ENCODE data around the gene PCSK7.
A peak's percentile ranks its signal among the peaks of the same experiment; 100 is the strongest.

Gene PCSK7

DNA sequence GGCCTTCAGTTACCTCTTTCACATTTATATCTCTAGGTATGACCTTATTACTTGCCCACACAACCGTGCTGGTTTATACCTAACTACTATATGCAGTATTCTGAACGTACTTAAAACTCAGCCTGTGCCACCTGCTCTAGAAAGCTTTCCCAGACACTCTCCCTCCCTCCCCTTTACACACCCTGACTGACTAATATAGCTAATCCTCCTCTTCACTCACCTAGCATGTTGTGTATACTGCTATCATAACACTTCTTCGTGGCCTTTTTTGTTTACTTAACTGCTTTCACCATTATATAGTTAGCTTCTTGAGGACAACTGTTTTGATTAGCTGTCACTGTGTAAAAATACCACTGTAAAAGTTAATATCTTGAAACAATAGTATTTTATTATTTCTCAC, 24.1 kb upstream of the PCSK7 start:
- peaks cover 25% of the 10 kb centered on the region for H3K36me3 Mint-ChIP-seq
- H3K9me3 Mint-ChIP-seq, result no peaks in the 10 kb centered on the region
- H3K4me3 Mint-ChIP-seq, result no peak overlapping the region
- no peaks in the 10 kb centered on the region for H3K4me1 Mint-ChIP-seq
- H3K27ac Mint-ChIP-seq, result no peak overlapping the region
- no peaks in the 10 kb centered on the region for H3K27me3 Mint-ChIP-seq
- no peak for ATAC-seq (ENCODE audit: low read depth)
- no peak for DNase-seq (ENCODE audit: low spot score in 2 of 2)

GRCh38 chr11:117251506-117251905, 19.6 kb upstream of the PCSK7 start:
- peaks cover 38% of the 10 kb centered on the region for H3K36me3 Mint-ChIP-seq
- ATAC-seq (ENCODE audit: low read depth) (no peak), DNase-seq (ENCODE audit: low spot score in 2 of 2) (no peak)
- H3K9me3 Mint-ChIP-seq, result no peaks in the 10 kb centered on the region
- no peak overlapping the region for H3K4me3 Mint-ChIP-seq
- H3K27me3 Mint-ChIP-seq, result no peaks in the 10 kb centered on the region
- no peak overlapping the region for H3K27ac Mint-ChIP-seq
- no peaks in the 10 kb centered on the region for H3K4me1 Mint-ChIP-seq

DNA sequence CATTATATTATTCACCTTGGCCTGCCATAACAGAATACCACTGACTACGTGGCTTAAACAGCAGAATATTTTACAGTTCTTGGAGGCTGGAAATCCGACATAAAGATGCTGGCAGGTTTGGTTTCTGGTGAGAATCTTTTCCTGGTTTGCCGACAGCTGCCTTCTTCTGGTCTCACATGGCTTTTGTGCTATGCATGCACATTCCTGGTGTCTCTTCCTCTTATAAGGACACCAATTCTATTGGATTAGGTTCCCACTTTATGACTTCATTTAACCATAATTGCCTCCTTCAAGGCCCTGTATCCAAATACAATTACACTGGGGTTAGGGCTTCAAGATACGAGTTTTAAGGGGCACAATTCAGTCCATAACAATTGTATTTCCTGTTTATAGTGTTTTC, 17.7 kb upstream of the PCSK7 start:
- no peaks in the 10 kb centered on the region for H3K27me3 Mint-ChIP-seq
- H3K36me3 Mint-ChIP-seq, result peaks cover 33% of the 10 kb centered on the region
- no peaks in the 10 kb centered on the region for H3K4me1 Mint-ChIP-seq
- ATAC-seq (ENCODE audit: low read depth) (no peak), DNase-seq (ENCODE audit: low spot score in 2 of 2) (no peak)
- H3K27ac Mint-ChIP-seq, result no peak overlapping the region
- no peak overlapping the region for H3K4me3 Mint-ChIP-seq
- H3K9me3 Mint-ChIP-seq, result no peaks in the 10 kb centered on the region

DNA sequence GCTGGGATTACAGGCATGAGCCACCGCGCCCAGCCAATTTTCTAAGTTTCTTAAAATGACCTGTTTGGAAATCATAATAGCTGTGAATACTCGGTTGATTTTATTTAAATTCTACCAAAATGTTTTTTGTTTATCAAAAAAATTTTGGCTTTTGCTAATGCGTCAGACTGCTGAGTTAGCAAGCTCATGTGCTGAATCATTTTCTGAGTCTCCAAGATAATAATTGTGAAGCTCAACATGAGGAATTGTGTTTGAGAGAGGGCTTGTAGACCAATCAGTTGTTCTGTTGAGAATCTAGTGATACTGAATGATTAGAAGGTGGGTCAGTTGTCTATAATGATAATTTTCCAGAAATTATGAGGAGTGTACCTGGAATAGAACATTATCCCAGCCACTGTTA, 16.5 kb upstream of the PCSK7 start:
- Mint-ChIP-seq H3K4me1 (no peaks in the 10 kb centered on the region), H3K27me3 (no peaks in the 10 kb centered on the region), H3K9me3 (no peaks in the 10 kb centered on the region), H3K4me3 (no peak overlapping the region), H3K36me3 (peaks cover 32% of the 10 kb centered on the region), H3K27ac (no peak overlapping the region)
- ATAC-seq (ENCODE audit: low read depth) (no peak), DNase-seq (ENCODE audit: low spot score in 2 of 2) (no peak)

GRCh38 chr11:117239295-117239694, 7.4 kb upstream of the PCSK7 start:
- H3K36me3 Mint-ChIP-seq, result peaks cover 15% of the 10 kb centered on the region
- H3K27me3 Mint-ChIP-seq, result no peaks in the 10 kb centered on the region

GRCh38 chr11:117238221-117238620, 6.3 kb upstream of the PCSK7 start:
- peaks cover 12% of the 10 kb centered on the region for H3K36me3 Mint-ChIP-seq
- no peaks in the 10 kb centered on the region for H3K27me3 Mint-ChIP-seq
- peaks cover 8% of the 10 kb centered on the region for H3K4me1 Mint-ChIP-seq
- DNase-seq (ENCODE audit: low spot score in 2 of 2), result no peak
- no peak overlapping the region for H3K4me3 Mint-ChIP-seq
- H3K9me3 Mint-ChIP-seq, result no peaks in the 10 kb centered on the region
- no peak for ATAC-seq (ENCODE audit: low read depth)
- no peak overlapping the region for H3K27ac Mint-ChIP-seq

More at GRCh38 chr11:117239295-117239694, 7.4 kb upstream of the PCSK7 start:
- ATAC-seq (ENCODE audit: low read depth) (no peak), DNase-seq (ENCODE audit: low spot score in 2 of 2) (no peak)
- Mint-ChIP-seq H3K9me3 (no peaks in the 10 kb centered on the region), H3K27ac (no peak overlapping the region), H3K4me3 (no peak overlapping the region), H3K4me1 (peaks cover under 1% of the 10 kb centered on the region)

- ATAC-seq (ENCODE audit: low read depth) (no peak), DNase-seq (ENCODE audit: low spot score in 2 of 2) (no peak)
- H3K27ac Mint-ChIP-seq, result peak overlapping the region; percentile 97
- peaks cover 13% of the 10 kb centered on the region for H3K36me3 Mint-ChIP-seq
- peak overlapping the region; percentile 91 for H3K4me3 Mint-ChIP-seq
- H3K27me3 Mint-ChIP-seq, result no peaks in the 10 kb centered on the region
- H3K4me1 Mint-ChIP-seq, result peaks cover 37% of the 10 kb centered on the region
- H3K9me3 Mint-ChIP-seq, result no peaks in the 10 kb centered on the region
Observed at GRCh38 chr11:117232911-117233409, 1.1 kb upstream of the PCSK7 start.

DNA sequence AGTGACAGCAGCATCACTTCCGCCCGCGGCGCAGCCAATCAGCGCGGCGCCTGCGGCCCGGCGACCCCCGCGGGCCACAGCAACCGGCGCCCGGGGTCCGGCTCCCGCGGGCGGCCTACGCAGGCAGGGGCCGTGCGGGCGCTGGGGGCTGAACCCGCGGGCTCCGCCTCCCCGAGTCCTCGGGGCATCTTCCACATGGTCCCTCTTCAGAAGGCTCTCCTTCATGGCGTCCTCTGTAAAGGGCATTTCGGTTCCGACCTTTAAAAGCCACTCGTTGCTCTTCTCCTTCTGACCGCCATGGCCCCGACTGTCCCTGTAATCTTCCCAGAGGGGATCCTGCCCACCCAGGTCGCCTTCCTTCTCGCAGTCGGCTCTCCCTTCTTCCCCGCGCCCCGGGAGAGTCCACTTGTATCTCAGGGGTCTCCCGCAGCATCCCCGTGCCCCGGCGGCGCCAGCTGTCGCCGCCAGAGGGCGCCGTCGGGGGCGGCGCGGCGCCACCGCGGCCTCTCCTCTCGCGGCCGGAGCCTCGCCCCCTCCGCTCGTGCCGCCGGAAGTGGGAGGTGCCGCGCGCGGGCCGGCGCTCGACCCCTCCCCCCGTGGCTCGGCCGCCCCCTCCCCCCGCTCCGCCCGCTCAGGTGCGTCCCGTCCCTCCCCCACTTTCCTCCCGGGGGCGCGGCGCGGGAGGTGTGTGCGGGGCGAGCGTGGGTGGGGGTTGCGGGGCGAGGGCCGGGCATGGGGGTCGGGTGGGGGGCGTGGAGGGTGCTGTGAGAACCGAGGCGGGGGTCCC, 412 bp upstream of the PCSK7 start, which contains the start of gene RNF214:
Gene RNF214, plus strand, starts transcription at position 580 of the 787 bp plus-strand sequence. CDS start 1,602 bp downstream, outside the sequence.
- Mint-ChIP-seq H3K27me3 (no peaks in the 10 kb centered on the region), H3K9me3 (no peaks in the 10 kb centered on the region), H3K4me1 (peaks cover 37% of the 10 kb centered on the region), H3K36me3 (peaks cover 14% of the 10 kb centered on the region), H3K4me3 (peak within 1 kb of the TSS; percentile 99), H3K27ac (peak within 1 kb of the TSS; percentile 97)
- ATAC-seq (ENCODE audit: low read depth) (peak; percentile 80), DNase-seq (ENCODE audit: low spot score in 2 of 2) (peak; percentile 73 to 74)

GRCh38 chr11:117230999-117231841, 653 bp downstream of the PCSK7 start:
- Mint-ChIP-seq H3K4me3 (peak overlapping the region; percentile 99), H3K9me3 (no peaks in the 10 kb centered on the region), H3K27ac (peak overlapping the region; percentile 97), H3K36me3 (peaks cover 22% of the 10 kb centered on the region), H3K27me3 (no peaks in the 10 kb centered on the region), H3K4me1 (peaks cover 42% of the 10 kb centered on the region)
- ATAC-seq (ENCODE audit: low read depth) (no peak), DNase-seq (ENCODE audit: low spot score in 2 of 2) (no peak)

DNA sequence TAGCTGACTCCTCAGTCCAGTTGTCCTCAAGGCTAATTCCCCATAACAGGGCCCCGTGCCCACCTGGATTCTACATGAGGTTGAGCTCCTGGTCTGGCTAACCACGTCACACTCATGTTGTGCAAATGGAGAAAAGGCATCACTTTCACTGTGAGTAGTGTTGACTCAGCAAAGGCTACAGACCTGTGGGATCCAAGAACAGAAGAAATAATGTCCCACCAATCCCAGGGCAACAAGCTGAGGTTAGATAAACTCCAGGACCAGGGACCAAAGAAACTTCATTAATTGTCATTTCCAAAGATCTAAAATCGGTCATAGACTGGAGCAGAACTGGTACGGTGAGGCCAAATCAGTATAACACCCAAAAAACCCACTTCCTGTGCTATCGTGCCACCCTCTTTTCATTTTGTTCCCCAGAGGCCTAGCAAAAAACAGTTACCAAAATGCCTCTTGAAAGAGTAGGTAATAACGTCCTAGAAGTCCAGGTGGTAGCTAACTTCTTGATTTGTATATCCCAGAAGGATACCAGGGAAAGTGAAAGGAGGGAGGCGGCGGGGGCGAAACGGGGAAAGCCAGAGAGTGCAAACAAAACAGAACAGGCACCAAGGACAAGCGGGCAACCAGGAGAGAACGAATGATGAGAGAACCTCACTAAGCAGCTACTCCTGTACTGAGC, 1.4 kb downstream of the PCSK7 start:
- Mint-ChIP-seq H3K4me1 (peaks cover 42% of the 10 kb centered on the region), H3K4me3 (peak overlapping the region; percentile 99), H3K27ac (peak overlapping the region; percentile 97), H3K9me3 (no peaks in the 10 kb centered on the region), H3K27me3 (no peaks in the 10 kb centered on the region), H3K36me3 (peaks cover 22% of the 10 kb centered on the region)
- ATAC-seq (ENCODE audit: low read depth) (peak; percentile 53), DNase-seq (ENCODE audit: low spot score in 2 of 2) (peak in 1 of 2 donors; percentile 38)

- Mint-ChIP-seq H3K36me3 (peaks cover 22% of the 10 kb centered on the region), H3K4me1 (peaks cover 42% of the 10 kb centered on the region), H3K27me3 (no peaks in the 10 kb centered on the region), H3K27ac (peak overlapping the region; percentile 97), H3K9me3 (no peaks in the 10 kb centered on the region), H3K4me3 (peak overlapping the region; percentile 99)
- DNase-seq (ENCODE audit: low spot score in 2 of 2), result no peak
- no peak for ATAC-seq (ENCODE audit: low read depth)
Observed at GRCh38 chr11:117229931-117230285, 2.0 kb downstream of the PCSK7 start.

GRCh38 chr11:117229411-117229810, 2.5 kb downstream of the PCSK7 start:
- H3K4me3 Mint-ChIP-seq, result peak overlapping the region; percentile 99
- H3K27ac Mint-ChIP-seq, result peak overlapping the region; percentile 97
- H3K4me1 Mint-ChIP-seq, result peaks cover 42% of the 10 kb centered on the region
- H3K36me3 Mint-ChIP-seq, result peaks cover 22% of the 10 kb centered on the region
- no peaks in the 10 kb centered on the region for H3K27me3 Mint-ChIP-seq
- H3K9me3 Mint-ChIP-seq, result no peaks in the 10 kb centered on the region
- no peak for DNase-seq (ENCODE audit: low spot score in 2 of 2)
- no peak for ATAC-seq (ENCODE audit: low read depth)

GRCh38 chr11:117228091-117228490, 3.8 kb downstream of the PCSK7 start:
- no peak overlapping the region for H3K27ac Mint-ChIP-seq
- ATAC-seq (ENCODE audit: low read depth) (no peak), DNase-seq (ENCODE audit: low spot score in 2 of 2) (no peak)
- H3K36me3 Mint-ChIP-seq, result peaks cover 28% of the 10 kb centered on the region
- no peaks in the 10 kb centered on the region for H3K9me3 Mint-ChIP-seq
- no peaks in the 10 kb centered on the region for H3K27me3 Mint-ChIP-seq
- H3K4me1 Mint-ChIP-seq, result peaks cover 33% of the 10 kb centered on the region
- H3K4me3 Mint-ChIP-seq, result peak overlapping the region; percentile 41

Measured in memory B cell (primary cell).